K562 (cell line): Measurements from ENCODE around the gene NTRK2. TPM values are rescaled to one million over a fixed set of nuclear protein-coding genes. Genes with fewer than 3 reads are reported as not detected.

ENCODE experiments used
- ATAC-seq: fragments of 200-7000 bp; cut with Tn5 transposase; 3 replicates; pipeline ENCODE4 v1.9.1; 2020; ENCODE audit warnings: moderate library complexity
- BruUV-seq: library from RNA; stranded (reverse); fragments of 400-500 nt; replicated peaks from 2 replicates; lab custom pipeline; 2021; lab: Mats Ljungman, UMichigan
- CTCF ChIA-PET: fragments of 300-600 bp; formaldehyde crosslinking; extraction: SDS; loops from one replicate; lab custom pipeline; 2021; ENCODE audit warnings: low intra/inter-chr PET ratio; lab: Yijun Ruan, JAX
- POLR2A ChIA-PET: fragments of 300-600, 350-650 bp; sonication (Branson Sonifier 250); formaldehyde crosslinking; extraction: SDS; loops from one replicate; lab custom pipeline; 2021; ENCODE audit warnings: antibody characterized with exemption, inconsistent platforms; lab: Yijun Ruan, JAX
- DNase-seq, 4 experiments: peaks; one replicate each; pipeline versions ENCODE4 v3.0.0 to v3.0.0-alpha.2; 2011 to 2018; ENCODE audit warnings: low spot score in 3 of 4, mixed read lengths in 3 of 4; ENCODE audit errors: extremely low read depth in 1 of 4
- FAIRE-seq: peaks from 2 replicates; lab custom pipeline; 2011; peaks lifted over from hg19 to GRCh38; lab: Jason Lieb, UNC
- H2AFZ ChIP-seq: 2 replicates; pipeline ENCODE4 v1.6.0; 2011; ENCODE audit warnings: low read depth, low read length, control low read depth, inconsistent platforms
- H3K27ac ChIP-seq: fragments of 200-600 bp; 3 replicates; pipeline ENCODE4 v1.8.0; 2011; ENCODE audit warnings: low read depth, mild to moderate bottlenecking, control low read depth, inconsistent platforms, low read length, moderate library complexity, mixed read lengths; ENCODE audit errors: extremely low read depth
- H3K27me3 ChIP-seq, 2 experiments: fragments of 300-600 bp in 1 of 2; 2 replicates in 1 of 2; 3 replicates in 1 of 2; pipeline versions ENCODE4 v1.6.0 to v1.8.0; 2011; ENCODE audit warnings: inconsistent platforms in 2 of 2, low read length in 2 of 2, mild to moderate bottlenecking in 1 of 2, mixed read lengths in 1 of 2, moderate library complexity in 1 of 2; ENCODE audit not compliant: control insufficient read depth in 2 of 2, insufficient read depth in 2 of 2
- H3K36me3 ChIP-seq: fragments of 300-600 bp; 3 replicates; pipeline ENCODE4 v1.8.0; 2011; ENCODE audit warnings: mild to moderate bottlenecking, low read length, inconsistent platforms; ENCODE audit not compliant: control insufficient read depth, insufficient read depth
- H3K4me1 ChIP-seq, 2 experiments: fragments of 200-600 bp in 1 of 2; replicated peaks in 1 of 2; 2 replicates in 1 of 2; 3 replicates in 1 of 2; pipeline versions ENCODE4 v1.5.1 to v1.8.0; 2011; ENCODE audit warnings: inconsistent platforms in 2 of 2, low read length in 2 of 2, mild to moderate bottlenecking in 1 of 2, mixed read lengths in 1 of 2, moderate library complexity in 1 of 2; ENCODE audit not compliant: control insufficient read depth in 2 of 2, insufficient read depth in 2 of 2
- H3K4me2 ChIP-seq: 2 replicates; pipeline ENCODE4 v1.6.1; 2011; ENCODE audit warnings: low read length, control low read depth, inconsistent platforms, mixed read lengths; ENCODE audit not compliant: insufficient read depth
- H3K4me3 ChIP-seq: fragments of 200-600 bp; sonication (generic), shearing (Covaris generic); 2 replicates; pipeline ENCODE4 v1.5.1; 2016; ENCODE audit warnings: control low read depth, inconsistent platforms
- H3K79me2 ChIP-seq: fragments of 200-600 bp; 3 replicates; pipeline ENCODE4 v1.8.0; 2011; ENCODE audit warnings: low read length, inconsistent platforms; ENCODE audit not compliant: control insufficient read depth, insufficient read depth
- H3K9ac ChIP-seq, 2 experiments: 2 replicates each; pipeline versions ENCODE4 v1.6.0 to v1.6.1; 2011; ENCODE audit warnings: low read depth in 2 of 2, low read length in 2 of 2, control low read depth in 1 of 2, inconsistent platforms in 1 of 2, mild to moderate bottlenecking in 1 of 2, mixed read lengths in 1 of 2; ENCODE audit not compliant: insufficient read depth in 1 of 2
- H3K9me1 ChIP-seq: one replicate; pipeline ENCODE4 v1.6.0; 2011; ENCODE audit warnings: inconsistent platforms, mild to moderate bottlenecking, low read length, moderate library complexity; ENCODE audit not compliant: control insufficient read depth, insufficient read depth
- H3K9me3 ChIP-seq: replicated peaks from 2 replicates; pipeline ENCODE4 v1.5.1; 2011; ENCODE audit warnings: low read depth, low read length, inconsistent platforms; ENCODE audit not compliant: control insufficient read depth, insufficient read depth
- H4K20me1 ChIP-seq: replicated peaks from 2 replicates; pipeline ENCODE4 v1.6.1; 2011; ENCODE audit warnings: low read length, inconsistent platforms, mixed read lengths; ENCODE audit not compliant: control insufficient read depth, insufficient read depth
- C11orf30 ChIP-seq: fragments of 450-650 bp; IDR thresholded peaks from 2 replicates; pipeline ENCODE4 v1.6.1; 2016; ENCODE audit warnings: low read depth, mild to moderate bottlenecking
- FOSL1 ChIP-seq: fragments of 200-800 bp; sonication (Bioruptor generic); conservative IDR thresholded peaks from 2 replicates; pipeline ENCODE4 v1.6.1; 2016; ENCODE audit warnings: missing genetic modification characterization, missing compliant biosample characterization
- GATAD2B ChIP-seq: fragments of 450-650 bp; IDR thresholded peaks from 2 replicates; pipeline ENCODE4 v1.6.1; 2017; ENCODE audit warnings: mild to moderate bottlenecking, borderline replicate concordance
- MEF2A ChIP-seq: IDR thresholded peaks from 2 replicates; pipeline ENCODE4 v1.6.1; 2011; ENCODE audit warnings: low read depth, mild to moderate bottlenecking, low read length, moderate library complexity; ENCODE audit not compliant: control insufficient read depth
- NONO ChIP-seq, 2 experiments: fragments of 200-400 bp in 1 of 2; fragments of 450-650 bp in 1 of 2; formaldehyde crosslinking in 1 of 2; IDR thresholded peaks; 2 replicates each; pipeline ENCODE4 v1.6.1; 2017; ENCODE audit warnings: low read depth in 2 of 2, mild to moderate bottlenecking in 2 of 2, moderate library complexity in 2 of 2, low read length in 1 of 2
- SAP30 ChIP-seq: fragments of 200-600 bp; sonication (generic); IDR thresholded peaks from 2 replicates; pipeline ENCODE4 v1.6.1; 2012; ENCODE audit warnings: borderline replicate concordance, low read depth, mild to moderate bottlenecking, moderate library complexity, low read length, control low read depth, inconsistent platforms; ENCODE audit not compliant: insufficient read depth, poor library complexity, severe bottlenecking
- SMARCA4 ChIP-seq: fragments of 450-650 bp; IDR thresholded peaks from 2 replicates; pipeline ENCODE4 v1.6.1; 2016
- SMARCE1 ChIP-seq: fragments of 450-650 bp; IDR thresholded peaks from 2 replicates; pipeline ENCODE4 v1.7.1; 2016; ENCODE audit warnings: mild to moderate bottlenecking
- SRSF7 ChIP-seq: fragments of 200-400 bp; formaldehyde crosslinking; optimal IDR thresholded peaks from 2 replicates; pipeline ENCODE3; 2017; ENCODE audit warnings: mild to moderate bottlenecking, low read depth, low read length
- ZC3H8 ChIP-seq: fragments of 450-650 bp; IDR thresholded peaks from 2 replicates; pipeline ENCODE4 v1.6.1; 2017
- ZNF253 ChIP-seq: fragments of 250-450 bp; sonication (Bioruptor Pico); conservative IDR thresholded peaks from 2 replicates; pipeline ENCODE4 v1.6.1; 2021; ENCODE audit warnings: mild to moderate bottlenecking
- ZNF384 ChIP-seq: IDR thresholded peaks from 2 replicates; pipeline ENCODE4 v1.6.1; 2012; ENCODE audit warnings: low read depth, low read length, improper control_type of control experiment
- ZNF76 ChIP-seq: fragments of 250-450 bp; sonication (Bioruptor Pico); IDR thresholded peaks from 2 replicates; pipeline ENCODE4 v1.4.0; 2020; ENCODE audit warnings: mild to moderate bottlenecking, moderate library complexity, borderline replicate concordance
- WGBS: fragments of 100-300 bp; shearing (Covaris generic); methylation state at CpG from one replicate; pipeline ENCODE4 v1.1.6; 2016; ENCODE audit warnings: low coverage, mixed read lengths; ENCODE audit not compliant: insufficient coverage; ENCODE audit errors: missing lambda C conversion rate; 5-methylcytosine and 5-hydroxymethylcytosine counted together
- in situ Hi-C: fragments of 300-500 bp; cut with MboI; formaldehyde crosslinking; loops from 4 replicates; pipeline ENCODE4 v1.15.0; 2018; ENCODE audit warnings: inconsistent platforms, mixed read lengths
- intact Hi-C: fragments of 100-400 bp; cut with micrococcal nuclease; formaldehyde crosslinking; loops from 2 replicates; pipeline ENCODE4 v1.14.2; 2022
- polyA plus RNA-seq, 8 experiments: library from polyadenylated mRNA; depleted of rRNA in 4 of 8; stranded (reverse) in 5 of 8; unstranded in 3 of 8; fragments of >200 nt; fragmentation: Nextera tagmentation in 2 of 8; fragmentation: Illumina TruSeq in 1 of 8; extraction: Ambion mirVana in 2 of 8; extraction: Trizol in 1 of 8; gene quantifications; 2 replicates each; pipeline versions ENCODE4 v1.2.1 to v1.2.3, GENCODE V29; 2011 to 2014; ENCODE audit warnings: inconsistent platforms in 1 of 8, missing spikeins in 1 of 8
- total RNA-seq, 7 experiments: library from RNA; depleted of rRNA in 6 of 7; stranded (reverse); fragments of >200 nt in 6 of 7; fragmentation: Illumina TruSeq in 2 of 7; extraction: Trizol in 2 of 7; gene quantifications; 2 replicates each; pipeline versions ENCODE4 v1.2.1 to v1.2.3, GENCODE V29; 2011 to 2021; ENCODE audit warnings: low replicate concordance in 1 of 7
- TF ChIP-seq, protein P1 (sequence below): fragments of 250-450 bp; sonication (Bioruptor Pico); IDR thresholded peaks from 2 replicates; pipeline ENCODE4 v1.4.0; 2020; ENCODE audit warnings: mild to moderate bottlenecking, moderate library complexity

NTRK2 gene
- total and polyA plus RNA-seq, 9 of the 15 experiments (the other 6 are each of a cell fraction or from before 2014, with no cell fraction given) = not detected

DNA sequence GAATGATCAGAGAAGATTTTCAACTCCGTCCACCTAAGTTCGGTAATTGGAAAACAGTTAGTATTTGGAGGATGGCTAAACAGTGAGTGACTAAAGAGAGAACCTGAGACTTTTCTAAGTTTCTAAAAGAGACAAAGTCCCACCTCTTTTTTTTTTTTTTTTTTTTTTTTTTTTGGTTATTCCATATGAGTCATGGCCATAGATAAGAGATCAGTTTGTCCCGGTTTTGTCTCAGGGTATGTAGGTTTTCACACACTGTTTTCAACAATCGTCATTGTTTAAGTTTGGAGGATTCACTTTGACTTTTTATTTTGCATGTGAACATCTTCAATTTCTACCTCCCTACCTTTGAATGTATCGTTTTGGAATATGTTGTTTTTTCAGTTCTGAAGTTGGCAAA, 85.9 kb downstream of the NTRK2 start:
- H3K27me3 ChIP-seq = no peaks in the 10 kb centered on the region
- no peak overlapping the region for H3K9ac ChIP-seq
- H3K9me3 ChIP-seq = no peaks in the 10 kb centered on the region
- no peak overlapping the region for H3K4me3 ChIP-seq
- in situ Hi-C loops = no loop called here
- no peaks in the 10 kb centered on the region for H3K9me1 ChIP-seq
- no peaks in the 10 kb centered on the region for H3K36me3 ChIP-seq
- 0% methylated on average over 5 of the region's 5 CpGs for WGBS
- H4K20me1 ChIP-seq = no peaks in the 10 kb centered on the region
- no peak for ATAC-seq
- intact Hi-C loops = no loop called here
- no peak overlapping the region for H3K4me2 ChIP-seq
- H3K4me1 ChIP-seq = no peaks in the 10 kb centered on the region
- POLR2A ChIA-PET = no interaction called here
- CTCF ChIA-PET = no interaction called here
- no peak for FAIRE-seq
- no peaks in the 10 kb centered on the region for H3K79me2 ChIP-seq
- no peak for TF ChIP-seq SMARCA4
- TF ChIP-seq ZNF253 (CRISPR knock-in tag) = no peak
- peak; percentile 31; the same call in 1 of the 2 replicates for TF ChIP-seq FOSL1 (tag)
- TF ChIP-seq SAP30 = no peak
- no peak for TF ChIP-seq NONO (IDR thresholded peaks at IDR 0.05; ENCODE audit: low read depth in 2 of 2, low read length in 1 of 2)
- TF ChIP-seq C11orf30 = no peak
- TF ChIP-seq GATAD2B = no peak
- no peak for TF ChIP-seq MEF2A
- TF ChIP-seq, protein P1, sequence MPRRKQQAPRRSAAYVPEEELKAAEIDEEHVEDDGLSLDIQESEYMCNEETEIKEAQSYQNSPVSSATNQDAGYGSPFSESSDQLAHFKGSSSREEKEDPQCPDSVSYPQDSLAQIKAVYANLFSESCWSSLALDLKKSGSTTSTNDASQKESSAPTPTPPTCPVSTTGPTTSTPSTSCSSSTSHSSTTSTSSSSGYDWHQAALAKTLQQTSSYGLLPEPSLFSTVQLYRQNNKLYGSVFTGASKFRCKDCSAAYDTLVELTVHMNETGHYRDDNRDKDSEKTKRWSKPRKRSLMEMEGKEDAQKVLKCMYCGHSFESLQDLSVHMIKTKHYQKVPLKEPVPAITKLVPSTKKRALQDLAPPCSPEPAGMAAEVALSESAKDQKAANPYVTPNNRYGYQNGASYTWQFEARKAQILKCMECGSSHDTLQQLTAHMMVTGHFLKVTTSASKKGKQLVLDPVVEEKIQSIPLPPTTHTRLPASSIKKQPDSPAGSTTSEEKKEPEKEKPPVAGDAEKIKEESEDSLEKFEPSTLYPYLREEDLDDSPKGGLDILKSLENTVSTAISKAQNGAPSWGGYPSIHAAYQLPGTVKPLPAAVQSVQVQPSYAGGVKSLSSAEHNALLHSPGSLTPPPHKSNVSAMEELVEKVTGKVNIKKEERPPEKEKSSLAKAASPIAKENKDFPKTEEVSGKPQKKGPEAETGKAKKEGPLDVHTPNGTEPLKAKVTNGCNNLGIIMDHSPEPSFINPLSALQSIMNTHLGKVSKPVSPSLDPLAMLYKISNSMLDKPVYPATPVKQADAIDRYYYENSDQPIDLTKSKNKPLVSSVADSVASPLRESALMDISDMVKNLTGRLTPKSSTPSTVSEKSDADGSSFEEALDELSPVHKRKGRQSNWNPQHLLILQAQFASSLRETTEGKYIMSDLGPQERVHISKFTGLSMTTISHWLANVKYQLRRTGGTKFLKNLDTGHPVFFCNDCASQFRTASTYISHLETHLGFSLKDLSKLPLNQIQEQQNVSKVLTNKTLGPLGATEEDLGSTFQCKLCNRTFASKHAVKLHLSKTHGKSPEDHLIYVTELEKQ (CRISPR knock-in tag) = no peak
- no peak for TF ChIP-seq SRSF7
- 0 out of 2 replicates have a peak, but pooled peaks have one; percentile 32 for TF ChIP-seq ZNF384
- TF ChIP-seq SMARCE1 = no peak
- TF ChIP-seq ZC3H8 = no peak
- TF ChIP-seq ZNF76 (CRISPR knock-in tag) = no peak
- BruUV-seq = no TSS peak
- no peak for DNase-seq
- H3K27ac ChIP-seq = no peak overlapping the region
- no peak overlapping the region for H2AFZ ChIP-seq
